Germinal center (tissue), 1 donor: ENCODE data around the gene DPEP3.
A peak's percentile ranks its signal among the peaks of the same experiment; 100 is the strongest.

Experiments used
- DNase-seq: peaks from one replicate; pipeline ENCODE4 v3.0.0; 2012; ENCODE audit warnings: mixed read lengths, low spot score

Gene DPEP3

GRCh38 chr16:67930678-67931211 is 49.6 kb downstream of the DPEP3 start:
- no peak for DNase-seq

GRCh38 chr16:67930191-67930590 is 50.1 kb downstream of the DPEP3 start:
- DNase-seq = no peak

DNA sequence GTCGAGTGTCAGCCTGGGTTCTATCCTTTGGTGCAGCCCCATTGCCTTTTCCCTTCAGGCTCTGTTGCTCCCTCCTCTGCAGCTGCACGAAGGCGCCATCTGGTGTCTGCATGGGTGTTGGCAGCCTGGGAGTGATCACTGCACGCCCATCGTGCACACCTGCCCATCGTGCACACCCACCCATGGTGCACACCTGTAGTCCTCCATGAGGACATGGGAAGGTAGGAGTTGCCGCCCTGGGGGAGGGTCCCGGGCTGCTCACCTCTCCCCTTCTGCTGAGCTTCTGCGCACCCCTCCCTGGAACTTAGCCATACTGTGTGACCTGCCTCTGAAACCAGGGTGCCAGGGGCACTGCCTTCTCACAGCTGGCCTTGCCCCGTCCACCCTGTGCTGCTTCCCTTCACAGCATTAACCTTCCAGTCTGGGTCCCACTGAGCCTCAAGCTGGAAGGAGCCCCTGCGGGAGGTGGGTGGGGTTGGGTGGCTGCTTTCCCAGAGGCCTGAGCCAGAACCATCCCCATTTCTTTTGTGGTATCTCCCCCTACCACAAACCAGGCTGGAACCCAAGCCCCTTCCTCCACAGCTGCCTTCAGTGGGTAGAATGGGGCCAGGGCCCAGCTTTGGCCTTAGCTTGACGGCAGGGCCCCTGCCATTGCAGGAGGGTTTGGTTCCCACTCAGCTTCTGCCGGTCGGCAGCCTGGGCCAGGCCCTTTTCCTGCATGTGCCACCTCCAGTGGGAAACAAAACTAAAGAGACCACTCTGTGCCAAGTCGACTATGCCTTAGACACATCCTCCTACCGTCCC is 51.5 kb downstream of the DPEP3 start:
- DNase-seq = peak; percentile 88

GRCh38 chr16:67928147-67928546 is 52.2 kb downstream of the DPEP3 start:
- no peak for DNase-seq

DNA sequence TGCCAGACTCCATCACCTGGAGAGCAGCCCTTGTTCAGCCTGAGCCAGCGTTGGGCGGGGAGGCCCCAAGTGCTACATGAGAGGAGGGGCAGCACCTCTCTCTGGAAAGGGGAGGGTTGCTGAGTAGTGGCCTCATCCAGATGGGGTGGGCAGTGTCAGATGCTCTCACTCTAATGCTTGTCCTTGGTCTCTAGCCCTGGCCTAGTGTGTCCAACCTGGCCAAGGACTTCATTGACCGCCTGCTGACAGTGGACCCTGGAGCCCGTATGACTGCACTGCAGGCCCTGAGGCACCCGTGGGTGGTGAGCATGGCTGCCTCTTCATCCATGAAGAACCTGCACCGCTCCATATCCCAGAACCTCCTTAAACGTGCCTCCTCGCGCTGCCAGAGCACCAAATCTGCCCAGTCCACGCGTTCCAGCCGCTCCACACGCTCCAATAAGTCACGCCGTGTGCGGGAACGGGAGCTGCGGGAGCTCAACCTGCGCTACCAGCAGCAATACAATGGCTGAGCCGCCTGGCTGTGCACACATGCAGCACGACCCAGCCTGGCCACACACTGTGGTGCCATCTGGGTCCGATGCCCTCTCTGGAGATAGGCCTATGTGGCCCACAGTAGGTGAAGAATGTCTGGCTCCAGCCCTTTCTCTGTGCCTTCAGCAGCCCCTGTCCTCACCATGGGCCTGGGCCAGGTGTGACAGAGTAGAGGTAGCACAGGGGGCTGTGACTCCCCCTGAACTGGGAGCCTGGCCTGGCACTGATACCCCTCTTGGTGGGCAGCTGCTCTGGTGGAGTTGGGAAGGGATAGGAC is 53.0 kb downstream of the DPEP3 start:
- no peak for DNase-seq

DNA sequence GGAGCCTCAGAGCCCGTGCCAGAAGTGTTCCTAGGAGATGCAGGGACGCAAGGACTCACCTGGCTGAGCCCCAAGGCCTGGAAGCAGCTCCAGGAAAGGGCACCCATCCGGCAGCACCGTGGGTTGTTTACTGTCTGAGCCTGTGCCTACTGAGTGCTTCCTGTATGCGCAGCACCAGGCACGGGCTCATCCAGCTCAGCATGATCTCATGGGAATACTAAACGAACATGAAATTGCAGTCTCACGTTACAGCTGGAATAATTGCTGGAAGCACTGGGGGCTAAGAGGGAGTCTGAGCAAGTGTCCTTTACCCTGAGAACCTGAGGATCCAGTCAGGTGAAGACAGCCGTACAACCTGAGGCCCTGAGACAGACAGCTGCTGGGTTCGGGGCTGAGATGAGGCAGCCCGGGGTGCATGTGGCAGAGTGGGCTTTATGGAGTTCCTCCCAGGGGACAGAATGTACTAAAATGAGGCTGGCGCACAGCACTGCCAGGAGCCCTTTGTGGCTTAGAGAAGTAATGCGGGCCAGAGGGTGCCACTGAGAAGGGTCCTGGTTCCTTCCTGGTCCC is 54.0 kb downstream of the DPEP3 start:
- DNase-seq = peak; percentile 26
